CD4-positive, CD25-positive, alpha-beta regulatory T cell (primary cell): ENCODE data around the gene MMP24. TPM values are rescaled to one million over a fixed set of nuclear protein-coding genes. Genes with fewer than 3 reads are reported as not detected.

ENCODE experiments used
- ATAC-seq, 2 donors: fragments of 150-1000 bp; cut with Tn5 transposase; one replicate each; pipeline ENCODE4 v1.10.0; 2021; ENCODE audit warnings: low read depth in 2 of 2, moderate number of reproducible peaks in 2 of 2, moderate library complexity in 1 of 2
- DNase-seq, 3 donors: peaks; one replicate each; pipeline versions ENCODE4 v3.0.0 to v3.0.0-alpha.2; 2012 to 2022; ENCODE audit warnings: mixed read lengths in 1 of 3
- H3K27ac ChIP-seq: one replicate; pipeline ENCODE4 v1.7.0; 2013; ENCODE audit warnings: mild to moderate bottlenecking, low read length; ENCODE audit not compliant: insufficient read depth, poor library complexity, severe bottlenecking
- H3K27me3 ChIP-seq: one replicate; pipeline ENCODE4 v1.7.0; 2013; ENCODE audit warnings: low read length; ENCODE audit not compliant: control insufficient read depth, insufficient read depth
- H3K36me3 ChIP-seq: one replicate; pipeline ENCODE4 v1.7.0; 2013; ENCODE audit warnings: mild to moderate bottlenecking, low read length, moderate library complexity; ENCODE audit not compliant: control insufficient read depth, insufficient read depth
- H3K4me1 ChIP-seq: 2 replicates; pipeline ENCODE4 v1.7.0; 2013; ENCODE audit warnings: mild to moderate bottlenecking, low read length; ENCODE audit not compliant: insufficient read depth, control insufficient read depth, poor library complexity, severe bottlenecking
- H3K4me3 ChIP-seq: one replicate; pipeline ENCODE4 v1.7.0; 2013; ENCODE audit warnings: low read depth, mild to moderate bottlenecking, low read length, moderate library complexity
- H3K9me3 ChIP-seq, 2 experiments: 1 replicate in 1 of 2; 2 replicates in 1 of 2; pipeline ENCODE4 v1.7.0; 2013; ENCODE audit warnings: low read length in 2 of 2, mild to moderate bottlenecking in 1 of 2, moderate library complexity in 1 of 2; ENCODE audit not compliant: control insufficient read depth in 2 of 2
- H3K27ac Mint-ChIP-seq, 3 donors: one replicate each; pipeline ENCODE4 v1.8.0; 2020 to 2022; ENCODE audit warnings: mild to moderate bottlenecking in 3 of 3, mixed read lengths in 3 of 3, moderate library complexity in 2 of 3
- H3K27me3 Mint-ChIP-seq: one replicate; pipeline ENCODE4 v1.8.0; 2022; ENCODE audit warnings: mild to moderate bottlenecking, mixed read lengths
- H3K36me3 Mint-ChIP-seq: one replicate; pipeline ENCODE4 v1.8.0; 2020; ENCODE audit warnings: mixed read lengths
- H3K4me1 Mint-ChIP-seq, 4 donors: one replicate each; pipeline ENCODE4 v1.8.0; 2020 to 2022; ENCODE audit warnings: mixed read lengths in 4 of 4, mild to moderate bottlenecking in 1 of 4
- H3K4me3 Mint-ChIP-seq, 4 donors: one replicate each; pipeline ENCODE4 v1.8.0; 2020 to 2022; ENCODE audit warnings: mild to moderate bottlenecking in 4 of 4, mixed read lengths in 4 of 4, moderate library complexity in 3 of 4
- H3K9me3 Mint-ChIP-seq, 7 donors: one replicate each; pipeline ENCODE4 v1.8.0; 2020 to 2022; ENCODE audit warnings: mixed read lengths in 7 of 7, mild to moderate bottlenecking in 3 of 7, moderate library complexity in 2 of 7
- polyA plus RNA-seq, 4 donors: library from polyadenylated mRNA; unstranded; fragments of 300-500 nt; fragmentation: Illumina TruSeq; gene quantifications; one replicate each; pipeline ENCODE4 v1.2.3, GENCODE V29; 2021
- total RNA-seq: library from RNA; stranded (reverse); gene quantifications from one replicate; pipeline ENCODE4 v1.2.3, GENCODE V29; 2022

Gene MMP24
- total and polyA plus RNA-seq, 5 donors from 2014 or later: 0.05 to 0.16 (median 0.09) TPM; not detected in 1

- no peaks in the 10 kb centered on the region for H3K9me3 Mint-ChIP-seq
- H3K27me3 ChIP-seq: no peaks in the 10 kb centered on the region
- H3K36me3 Mint-ChIP-seq: peaks cover 24% of the 10 kb centered on the region
- H3K27me3 Mint-ChIP-seq: no peaks in the 10 kb centered on the region
- H3K27ac ChIP-seq: no peak overlapping the region
- no peak for ATAC-seq
- H3K4me1 Mint-ChIP-seq: peaks cover 0 to 30% (median 9%) of the 10 kb centered on the region in 4 donors
- H3K27ac Mint-ChIP-seq: no peak overlapping the region
- peak overlapping the region in 2 of 4 donors; percentile 32 to 80 for H3K4me3 Mint-ChIP-seq
- peaks cover 23% of the 10 kb centered on the region for H3K36me3 ChIP-seq
- H3K4me1 ChIP-seq: peaks cover 7% of the 10 kb centered on the region
- H3K9me3 ChIP-seq: no peaks in the 10 kb centered on the region
- DNase-seq: no peak
- H3K4me3 ChIP-seq: no peak overlapping the region
Observed at GRCh38 chr20:35271073-35271882, 44.8 kb downstream of the MMP24 start.

- no peak overlapping the region for H3K4me3 ChIP-seq
- H3K27me3 Mint-ChIP-seq: no peaks in the 10 kb centered on the region
- peaks cover 23% of the 10 kb centered on the region for H3K36me3 ChIP-seq
- H3K27ac Mint-ChIP-seq: no peak overlapping the region
- peaks cover 18% of the 10 kb centered on the region for H3K36me3 Mint-ChIP-seq
- peaks cover 13% of the 10 kb centered on the region for H3K4me1 ChIP-seq
- no peaks in the 10 kb centered on the region for H3K9me3 Mint-ChIP-seq
- no peaks in the 10 kb centered on the region for H3K9me3 ChIP-seq
- no peak for ATAC-seq
- no peak overlapping the region for H3K27ac ChIP-seq
- peak overlapping the region in 2 of 4 donors; percentile 32 for H3K4me3 Mint-ChIP-seq
- peaks cover 0 to 37% (median 6%) of the 10 kb centered on the region in 4 donors for H3K4me1 Mint-ChIP-seq
- DNase-seq: no peak
- no peaks in the 10 kb centered on the region for H3K27me3 ChIP-seq
Observed at GRCh38 chr20:35271904-35272303, 45.4 kb downstream of the MMP24 start.

GRCh38 chr20:35273449-35274171, 47.1 kb downstream of the MMP24 start:
- no peak for DNase-seq
- Mint-ChIP-seq H3K4me3 (peak overlapping the region in 1 of 4 donors; percentile 28), H3K36me3 (peaks cover 12% of the 10 kb centered on the region), H3K27ac (peak overlapping the region in 1 of 3 donors; percentile 83), H3K27me3 (no peaks in the 10 kb centered on the region), H3K4me1 (peaks cover 0 to 34% (median 7%) of the 10 kb centered on the region in 4 donors), H3K9me3 (no peaks in the 10 kb centered on the region)
- peaks cover 15% of the 10 kb centered on the region for H3K36me3 ChIP-seq
- H3K4me3 ChIP-seq: no peak overlapping the region
- H3K27me3 ChIP-seq: no peaks in the 10 kb centered on the region
- no peak overlapping the region for H3K27ac ChIP-seq
- ATAC-seq: no peak
- H3K4me1 ChIP-seq: peaks cover 22% of the 10 kb centered on the region
- no peaks in the 10 kb centered on the region for H3K9me3 ChIP-seq

DNA sequence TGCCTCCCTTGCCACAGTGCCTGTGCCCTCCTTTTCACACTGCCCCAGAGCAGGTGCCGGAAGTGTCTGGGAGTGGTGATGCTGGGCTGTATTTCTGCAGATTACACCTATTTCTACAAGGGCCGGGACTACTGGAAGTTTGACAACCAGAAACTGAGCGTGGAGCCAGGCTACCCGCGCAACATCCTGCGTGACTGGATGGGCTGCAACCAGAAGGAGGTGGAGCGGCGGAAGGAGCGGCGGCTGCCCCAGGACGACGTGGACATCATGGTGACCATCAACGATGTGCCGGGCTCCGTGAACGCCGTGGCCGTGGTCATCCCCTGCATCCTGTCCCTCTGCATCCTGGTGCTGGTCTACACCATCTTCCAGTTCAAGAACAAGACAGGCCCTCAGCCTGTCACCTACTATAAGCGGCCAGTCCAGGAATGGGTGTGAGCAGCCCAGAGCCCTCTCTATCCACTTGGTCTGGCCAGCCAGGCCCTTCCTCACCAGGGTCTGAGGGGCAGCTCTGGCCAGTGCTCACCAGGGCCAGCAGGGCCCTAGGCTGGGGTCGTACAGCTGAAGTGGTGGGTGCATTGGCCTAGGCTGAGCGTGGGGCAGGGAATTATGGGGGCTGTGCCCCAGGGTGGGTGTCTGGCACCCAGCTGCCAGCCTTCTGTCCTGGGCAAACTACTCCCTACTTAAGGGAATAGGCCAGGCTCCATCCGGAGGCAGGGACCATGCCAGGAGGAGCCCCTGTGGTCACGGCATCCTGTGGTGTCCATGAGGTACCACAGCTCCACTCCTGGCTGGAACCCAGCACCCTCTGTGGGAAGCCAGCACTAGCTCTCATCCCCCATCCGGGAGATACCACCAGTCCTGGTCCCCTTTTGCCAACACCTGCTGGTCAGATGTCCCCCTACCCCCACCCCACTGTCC, 47.9 kb downstream of the MMP24 start:
- Histone ChIP-seq H3K9me3 (no peaks in the 10 kb centered on the region), H3K4me3 (no peak overlapping the region), H3K27me3 (no peaks in the 10 kb centered on the region), H3K36me3 (peaks cover 23% of the 10 kb centered on the region), H3K27ac (no peak overlapping the region), H3K4me1 (peaks cover 22% of the 10 kb centered on the region)
- ATAC-seq (no peak), DNase-seq (no peak)
- peak overlapping the region in 1 of 4 donors; percentile 8 for H3K4me3 Mint-ChIP-seq
- peaks cover 20% of the 10 kb centered on the region for H3K36me3 Mint-ChIP-seq
- H3K9me3 Mint-ChIP-seq: no peaks in the 10 kb centered on the region
- peaks cover 0 to 31% (median 8%) of the 10 kb centered on the region in 4 donors for H3K4me1 Mint-ChIP-seq
- H3K27ac Mint-ChIP-seq: no peak overlapping the region
- no peaks in the 10 kb centered on the region for H3K27me3 Mint-ChIP-seq

DNA sequence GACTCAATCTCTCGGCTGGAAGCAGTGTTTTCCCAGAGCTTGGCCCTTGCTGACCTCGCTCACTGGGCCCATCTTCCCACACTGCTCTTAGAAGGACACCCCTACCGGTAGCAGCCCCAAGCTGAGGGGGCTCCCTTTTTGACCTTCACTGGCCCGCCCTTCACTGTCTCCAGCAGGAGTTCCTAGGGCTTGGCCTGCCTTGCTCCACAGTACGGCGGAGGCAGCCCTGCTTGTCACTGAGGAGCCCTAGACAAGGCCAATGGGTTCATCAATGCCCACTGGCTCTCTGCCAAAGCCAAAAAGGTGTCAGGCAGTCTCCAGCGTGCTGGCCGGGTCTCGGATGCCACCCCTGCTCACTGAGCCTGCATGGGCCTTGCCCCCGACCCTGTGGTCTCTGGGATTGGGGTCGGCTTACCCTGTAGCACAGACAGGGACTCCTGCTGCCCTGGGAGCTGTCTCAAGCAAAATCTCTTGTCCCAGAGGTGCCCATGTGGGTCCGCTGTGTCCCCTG, 49.3 kb downstream of the MMP24 start:
- peaks cover 22% of the 10 kb centered on the region for H3K4me1 ChIP-seq
- Mint-ChIP-seq H3K4me3 (peak overlapping the region; percentile 32 to 97 (median 72)), H3K4me1 (peaks cover 0 to 39% (median 13%) of the 10 kb centered on the region in 4 donors), H3K36me3 (peaks cover 24% of the 10 kb centered on the region), H3K27me3 (no peaks in the 10 kb centered on the region), H3K9me3 (no peaks in the 10 kb centered on the region), H3K27ac (peak overlapping the region in 2 of 3 donors; percentile 20 to 62)
- DNase-seq (no peak), ATAC-seq (no peak)
- H3K36me3 ChIP-seq: peaks cover 30% of the 10 kb centered on the region
- no peaks in the 10 kb centered on the region for H3K9me3 ChIP-seq
- no peaks in the 10 kb centered on the region for H3K27me3 ChIP-seq
- no peak overlapping the region for H3K27ac ChIP-seq
- no peak overlapping the region for H3K4me3 ChIP-seq

DNA sequence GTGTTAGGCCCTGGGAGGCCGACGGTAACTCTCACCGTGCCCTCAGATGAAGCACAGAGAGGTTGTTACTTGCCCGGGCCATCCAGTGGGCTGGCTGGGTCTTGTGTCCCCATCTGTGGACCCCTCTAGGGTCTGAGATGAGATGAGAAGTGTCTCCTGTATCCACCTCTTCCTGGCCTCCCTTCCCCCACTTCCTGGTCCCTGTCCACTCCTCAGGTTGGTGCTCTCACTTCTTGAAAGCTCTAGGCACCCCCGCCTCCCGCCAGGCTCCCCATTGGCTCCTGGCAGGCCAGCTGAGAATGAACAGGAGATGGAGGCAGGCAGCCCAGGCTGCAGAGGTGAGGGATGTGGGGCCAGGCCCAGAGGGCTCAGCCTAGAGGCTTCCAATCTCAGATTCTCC, 49.9 kb downstream of the MMP24 start:
- H3K27me3 Mint-ChIP-seq: no peaks in the 10 kb centered on the region
- Histone ChIP-seq H3K9me3 (no peaks in the 10 kb centered on the region), H3K36me3 (peaks cover 27% of the 10 kb centered on the region), H3K4me1 (peaks cover 22% of the 10 kb centered on the region), H3K4me3 (peak overlapping the region; percentile 77), H3K27me3 (no peaks in the 10 kb centered on the region), H3K27ac (peak overlapping the region; percentile 93)
- ATAC-seq: no peak
- H3K27ac Mint-ChIP-seq: peak overlapping the region in 2 of 3 donors; percentile 99
- H3K9me3 Mint-ChIP-seq: no peaks in the 10 kb centered on the region
- peaks cover 0 to 40% (median 13%) of the 10 kb centered on the region in 4 donors for H3K4me1 Mint-ChIP-seq
- peaks cover 18% of the 10 kb centered on the region for H3K36me3 Mint-ChIP-seq
- DNase-seq: no peak
- H3K4me3 Mint-ChIP-seq: peak overlapping the region; percentile 38 to 97 (median 96)

DNA sequence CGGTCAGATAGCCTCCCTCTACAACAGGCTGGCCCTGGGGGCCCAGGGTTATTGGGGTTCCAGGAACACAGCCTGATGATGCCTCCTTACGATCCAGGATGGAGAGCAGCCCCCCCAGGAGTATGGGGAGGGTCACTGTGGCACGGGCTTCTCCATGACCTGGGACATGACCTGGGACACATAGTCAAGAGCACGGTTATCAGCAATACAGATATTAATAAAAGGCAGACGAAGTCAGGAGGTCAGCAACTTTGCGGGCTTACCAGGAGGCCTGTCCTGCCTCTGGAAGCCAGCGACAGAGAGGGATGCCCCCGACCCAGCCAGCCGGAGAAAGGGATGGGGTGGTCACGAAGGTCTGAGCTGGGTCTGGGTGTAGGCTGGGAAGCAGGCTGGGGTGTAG, 50.6 kb downstream of the MMP24 start:
- H3K27ac Mint-ChIP-seq: peak overlapping the region; percentile 99
- H3K4me1 Mint-ChIP-seq: peaks cover 0 to 45% (median 17%) of the 10 kb centered on the region in 4 donors
- H3K9me3 Mint-ChIP-seq: no peaks in the 10 kb centered on the region
- Histone ChIP-seq H3K27me3 (no peaks in the 10 kb centered on the region), H3K9me3 (no peaks in the 10 kb centered on the region), H3K27ac (peak overlapping the region; percentile 93), H3K36me3 (peaks cover 27% of the 10 kb centered on the region), H3K4me1 (peaks cover 22% of the 10 kb centered on the region), H3K4me3 (peak overlapping the region; percentile 77)
- H3K36me3 Mint-ChIP-seq: peaks cover 18% of the 10 kb centered on the region
- no peak for ATAC-seq
- DNase-seq: no peak
- H3K4me3 Mint-ChIP-seq: peak overlapping the region; percentile 94 to 99 (median 97)
- no peaks in the 10 kb centered on the region for H3K27me3 Mint-ChIP-seq
